Ovary (tissue), 3 donors: ENCODE data around the gene COLGALT1.

Source experiments
- EP300 ChIP-seq: sonication (generic); formaldehyde crosslinking; IDR thresholded peaks from one replicate; pipeline ENCODE4 v1.6.1; 2017; ENCODE audit warnings: antibody characterized with exemption
- POLR2A ChIP-seq: fragments of 450-650 bp; IDR thresholded peaks from one replicate; pipeline ENCODE4 v1.6.1; 2017; ENCODE audit warnings: antibody characterized with exemption, mild to moderate bottlenecking, moderate library complexity
- TF ChIP-seq, protein P1 (sequence below), 3 donors: fragments of 450-650 bp in 2 of 3; fragments of 200-600 bp in 1 of 3; IDR thresholded peaks; one replicate each; pipeline versions ENCODE4 v1.5.1 to v1.8.0; 2016 to 2022; ENCODE audit warnings: antibody characterized with exemption in 3 of 3, mild to moderate bottlenecking in 1 of 3
- donor health status: DM: no; HTN: no; CAD: no.

DNA sequence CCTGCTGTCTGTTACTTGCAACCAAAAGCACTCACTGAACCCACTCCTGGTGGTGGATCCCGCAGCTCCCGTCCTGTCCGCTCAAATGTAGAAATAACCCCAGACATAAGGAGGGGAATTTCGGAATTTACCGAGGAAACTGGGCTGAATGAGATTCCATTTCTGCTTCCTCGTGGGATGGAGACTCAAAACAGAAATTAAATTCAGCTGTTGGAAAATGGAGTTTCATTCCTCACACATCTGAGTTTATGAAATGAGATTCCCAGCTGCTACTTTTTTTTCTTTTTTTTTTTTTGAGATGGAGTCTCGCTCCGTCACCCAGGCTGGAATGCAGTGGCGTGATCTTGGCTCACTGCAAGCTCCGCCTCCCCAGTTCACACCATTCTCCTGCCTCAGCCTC is 44.3 kb downstream of the COLGALT1 start:
- TF ChIP-seq POLR2A (no peak), EP300 (no peak)
- TF ChIP-seq, protein P1, sequence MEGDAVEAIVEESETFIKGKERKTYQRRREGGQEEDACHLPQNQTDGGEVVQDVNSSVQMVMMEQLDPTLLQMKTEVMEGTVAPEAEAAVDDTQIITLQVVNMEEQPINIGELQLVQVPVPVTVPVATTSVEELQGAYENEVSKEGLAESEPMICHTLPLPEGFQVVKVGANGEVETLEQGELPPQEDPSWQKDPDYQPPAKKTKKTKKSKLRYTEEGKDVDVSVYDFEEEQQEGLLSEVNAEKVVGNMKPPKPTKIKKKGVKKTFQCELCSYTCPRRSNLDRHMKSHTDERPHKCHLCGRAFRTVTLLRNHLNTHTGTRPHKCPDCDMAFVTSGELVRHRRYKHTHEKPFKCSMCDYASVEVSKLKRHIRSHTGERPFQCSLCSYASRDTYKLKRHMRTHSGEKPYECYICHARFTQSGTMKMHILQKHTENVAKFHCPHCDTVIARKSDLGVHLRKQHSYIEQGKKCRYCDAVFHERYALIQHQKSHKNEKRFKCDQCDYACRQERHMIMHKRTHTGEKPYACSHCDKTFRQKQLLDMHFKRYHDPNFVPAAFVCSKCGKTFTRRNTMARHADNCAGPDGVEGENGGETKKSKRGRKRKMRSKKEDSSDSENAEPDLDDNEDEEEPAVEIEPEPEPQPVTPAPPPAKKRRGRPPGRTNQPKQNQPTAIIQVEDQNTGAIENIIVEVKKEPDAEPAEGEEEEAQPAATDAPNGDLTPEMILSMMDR (IDR thresholded peaks at IDR 0.05): no peak
